Spleen (tissue), 11 donors: ENCODE data around the gene RAB43. TPM values are rescaled to one million over a fixed set of nuclear protein-coding genes. Genes with fewer than 3 reads are reported as not detected.

Source experiments
- DNase-seq: peaks from one replicate; pipeline ENCODE4 v3.0.0-alpha.2; 2020
- H3K27ac ChIP-seq, 8 donors: fragments of 200-600 bp; sonication (generic) in 7 of 8; 1 replicate in 4 of 8; 2 replicates in 4 of 8; pipeline versions ENCODE4 v1.5.0 to v1.8.0; 2016 to 2021; ENCODE audit warnings: inconsistent platforms in 4 of 8, mild to moderate bottlenecking in 4 of 8, moderate library complexity in 1 of 8
- H3K27me3 ChIP-seq, 7 donors: fragments of 200-600 bp; sonication (generic) in 6 of 7; replicated peaks in 1 of 7; 1 replicate in 4 of 7; 2 replicates in 3 of 7; pipeline versions ENCODE4 v1.5.0 to v1.8.0; 2016 to 2021; ENCODE audit warnings: inconsistent platforms in 3 of 7, mild to moderate bottlenecking in 1 of 7
- H3K36me3 ChIP-seq, 6 donors: fragments of 200-600 bp; sonication (generic) in 5 of 6; 1 replicate in 4 of 6; 2 replicates in 2 of 6; pipeline versions ENCODE4 v1.5.0 to v1.8.0; 2016 to 2021; ENCODE audit warnings: inconsistent platforms in 2 of 6
- H3K4me1 ChIP-seq, 6 donors: fragments of 200-600 bp; sonication (generic) in 5 of 6; 1 replicate in 3 of 6; 2 replicates in 3 of 6; pipeline versions ENCODE4 v1.5.0 to v1.8.0; 2016 to 2021; ENCODE audit warnings: inconsistent platforms in 3 of 6
- H3K4me3 ChIP-seq, 8 donors: fragments of 200-600 bp; sonication (generic) in 7 of 8; 1 replicate in 4 of 8; 2 replicates in 4 of 8; pipeline versions ENCODE4 v1.5.0 to v1.8.0; 2016 to 2021; ENCODE audit warnings: inconsistent platforms in 4 of 8, mild to moderate bottlenecking in 4 of 8, moderate library complexity in 2 of 8
- H3K9me3 ChIP-seq, 8 donors: fragments of 200-600 bp; sonication (generic) in 7 of 8; 1 replicate in 4 of 8; 2 replicates in 4 of 8; pipeline versions ENCODE4 v1.5.0 to v1.8.0; 2016 to 2021; ENCODE audit warnings: inconsistent platforms in 4 of 8
- POLR2A ChIP-seq, 3 donors: fragments of 450-650 bp; IDR thresholded peaks; one replicate each; pipeline ENCODE4 v1.5.1; 2017; ENCODE audit warnings: antibody characterized with exemption in 3 of 3, mild to moderate bottlenecking in 1 of 3
- POLR2AphosphoS5 ChIP-seq, 3 donors: sonication (generic); formaldehyde crosslinking; IDR thresholded peaks; one replicate each; pipeline ENCODE4 v1.5.1; 2017; ENCODE audit warnings: antibody characterized with exemption in 3 of 3
- WGBS, 5 donors: extraction: QIAGEN DNeasy Blood & Tissue Kit in 3 of 5; methylation state at CpG; one replicate each; pipeline versions ENCODE4 v1.1.5 to v1.1.7; 2013 to 2018; 5-methylcytosine and 5-hydroxymethylcytosine counted together
- intact Hi-C: fragments of 100-400 bp; cut with DNase I; formaldehyde crosslinking; loops from one replicate; pipeline ENCODE4 v1.15.0; 2023; ENCODE audit warnings: low total_unique reads
- polyA plus RNA-seq, 3 donors: library from polyadenylated mRNA; stranded (reverse); fragments of 200-250 nt; gene quantifications; one replicate each; pipeline ENCODE4 v1.2.1, GENCODE V29; 2013
- total RNA-seq, 7 donors: library from RNA; depleted of rRNA in 3 of 7; stranded (reverse); fragments of >200 nt in 3 of 7; fragmentation: NEBNext Ultra II Directional in 4 of 7; extraction: Animal tissue kit (Norgen Biotek cat#: 25700) in 4 of 7; gene quantifications; one replicate each; pipeline versions ENCODE4 v1.1.0 to v1.2.1, GENCODE V29; 2016 to 2021
- TF ChIP-seq, protein P1 (sequence below), 11 experiments: fragments of 200-600 bp in 7 of 11; fragments of 450-650 bp in 4 of 11; sonication (generic) in 4 of 11; IDR thresholded peaks in 8 of 11; conservative IDR thresholded peaks in 3 of 11; 1 replicate in 7 of 11; 2 replicates in 4 of 11; pipeline versions ENCODE4 v1.4.0 to v1.8.0; 2016 to 2021; ENCODE audit warnings: antibody characterized with exemption in 11 of 11, inconsistent platforms in 4 of 11, mild to moderate bottlenecking in 1 of 11
- donor health status: healthy with polysubstance abuse.
- donor health status: DM: no; HTN: no; CAD: no; lungs with moderate emphysema.
- donor health status: DM: no; HTN: no; CAD: no.
- donor health status: Bipolar disorder and iron deficiency.
- donor health status: healthy.
- donor health status: DM: no; HTN: no; CAD: no.
- donor health status: DM: yes; HTN: yes; CAD: no.

RAB43 gene
- total and polyA plus RNA-seq, 10 donors: 3.1 to 49.6 (median 29.7) TPM

DNA sequence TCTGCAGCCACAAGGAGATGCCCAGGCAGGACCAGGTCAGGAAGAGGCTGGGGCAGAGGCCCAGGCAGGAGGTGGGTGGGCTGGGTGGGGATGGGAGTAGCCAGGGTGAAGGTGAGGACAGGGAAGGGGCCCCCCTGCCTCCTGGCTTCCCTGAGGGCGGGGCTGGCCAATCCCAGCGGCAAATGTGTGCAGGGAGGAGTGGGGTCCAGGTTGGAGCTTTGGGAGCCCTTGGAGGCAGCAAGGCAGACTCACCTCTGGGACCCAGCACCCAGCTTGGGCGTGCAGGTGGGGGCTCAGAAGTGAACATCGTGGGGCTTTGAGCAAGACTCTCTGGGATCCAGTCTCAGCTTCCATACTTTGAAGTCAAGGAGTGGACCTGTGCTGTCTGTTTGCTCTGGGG is 35.8 kb downstream of the RAB43 start:
- no peaks in the 10 kb centered on the region for H3K9me3 ChIP-seq
- no peak overlapping the region for H3K4me3 ChIP-seq
- DNase-seq: no peak
- peaks cover 0 to 4% (median 0%) of the 10 kb centered on the region in 6 donors for H3K4me1 ChIP-seq
- peaks cover 0 to 5% (median 0%) of the 10 kb centered on the region in 6 donors for H3K36me3 ChIP-seq
- H3K27me3 ChIP-seq: peaks cover 0 to 4% (median 0%) of the 10 kb centered on the region in 7 donors
- TF ChIP-seq, protein P1, sequence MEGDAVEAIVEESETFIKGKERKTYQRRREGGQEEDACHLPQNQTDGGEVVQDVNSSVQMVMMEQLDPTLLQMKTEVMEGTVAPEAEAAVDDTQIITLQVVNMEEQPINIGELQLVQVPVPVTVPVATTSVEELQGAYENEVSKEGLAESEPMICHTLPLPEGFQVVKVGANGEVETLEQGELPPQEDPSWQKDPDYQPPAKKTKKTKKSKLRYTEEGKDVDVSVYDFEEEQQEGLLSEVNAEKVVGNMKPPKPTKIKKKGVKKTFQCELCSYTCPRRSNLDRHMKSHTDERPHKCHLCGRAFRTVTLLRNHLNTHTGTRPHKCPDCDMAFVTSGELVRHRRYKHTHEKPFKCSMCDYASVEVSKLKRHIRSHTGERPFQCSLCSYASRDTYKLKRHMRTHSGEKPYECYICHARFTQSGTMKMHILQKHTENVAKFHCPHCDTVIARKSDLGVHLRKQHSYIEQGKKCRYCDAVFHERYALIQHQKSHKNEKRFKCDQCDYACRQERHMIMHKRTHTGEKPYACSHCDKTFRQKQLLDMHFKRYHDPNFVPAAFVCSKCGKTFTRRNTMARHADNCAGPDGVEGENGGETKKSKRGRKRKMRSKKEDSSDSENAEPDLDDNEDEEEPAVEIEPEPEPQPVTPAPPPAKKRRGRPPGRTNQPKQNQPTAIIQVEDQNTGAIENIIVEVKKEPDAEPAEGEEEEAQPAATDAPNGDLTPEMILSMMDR (IDR thresholded peaks at IDR 0.05 in 8 of 11, conservative IDR thresholded peaks at IDR 0.05 in 3 of 11): no peak
- peak in 1 of 3 donors; percentile 54 for TF ChIP-seq POLR2AphosphoS5 (IDR thresholded peaks at IDR 0.05)
- no peak for TF ChIP-seq POLR2A (IDR thresholded peaks at IDR 0.05)
- no peak overlapping the region for H3K27ac ChIP-seq
- WGBS, 5 donors: 84 to 95% (median 93%) methylated on average over 4 of the region's 4 CpGs
- intact Hi-C loops: no loop called here

DNA sequence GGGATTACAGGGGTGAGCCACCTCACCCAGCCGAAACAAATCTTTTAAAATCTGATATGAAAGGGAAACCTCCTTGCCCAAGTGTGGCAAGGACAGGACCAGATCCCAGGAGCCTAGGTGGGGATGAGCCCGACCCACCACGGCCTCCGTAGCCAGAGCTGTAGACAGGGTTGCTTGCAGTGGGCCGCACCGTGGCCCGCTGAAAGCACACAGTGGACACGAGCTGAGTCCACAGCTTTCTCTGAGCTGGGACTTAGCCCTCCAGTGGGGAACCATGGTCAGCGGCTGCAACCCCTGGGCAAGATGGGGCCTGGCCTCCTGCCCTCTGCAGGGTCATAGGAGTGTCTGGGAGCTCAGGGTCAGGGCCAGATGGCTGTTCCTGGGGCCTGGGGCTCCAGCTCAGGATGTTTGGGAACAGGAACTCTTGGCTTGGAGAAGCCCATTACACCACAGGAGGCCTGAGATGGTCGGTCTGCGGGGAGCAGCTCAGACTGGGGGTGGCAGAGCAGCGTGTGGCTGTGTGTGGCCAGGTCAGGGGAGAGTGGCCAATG is 36.4 kb downstream of the RAB43 start:
- intact Hi-C loops: no loop called here
- TF ChIP-seq, protein P1 (IDR thresholded peaks at IDR 0.05 in 8 of 11, conservative IDR thresholded peaks at IDR 0.05 in 3 of 11): no peak
- TF ChIP-seq POLR2AphosphoS5 (IDR thresholded peaks at IDR 0.05): peak in 2 of 3 donors; percentile 10 to 65
- Histone ChIP-seq H3K27ac (no peak overlapping the region), H3K36me3 (no peaks in the 10 kb centered on the region), H3K4me1 (peaks cover 0 to 4% (median 0%) of the 10 kb centered on the region in 6 donors), H3K27me3 (peaks cover 0 to 4% (median 0%) of the 10 kb centered on the region in 7 donors), H3K9me3 (no peaks in the 10 kb centered on the region), H3K4me3 (no peak overlapping the region)
- WGBS, 5 donors: 86 to 98% (median 93%) methylated on average over 5 to 12 of the region's 12 CpGs
- DNase-seq: no peak

DNA sequence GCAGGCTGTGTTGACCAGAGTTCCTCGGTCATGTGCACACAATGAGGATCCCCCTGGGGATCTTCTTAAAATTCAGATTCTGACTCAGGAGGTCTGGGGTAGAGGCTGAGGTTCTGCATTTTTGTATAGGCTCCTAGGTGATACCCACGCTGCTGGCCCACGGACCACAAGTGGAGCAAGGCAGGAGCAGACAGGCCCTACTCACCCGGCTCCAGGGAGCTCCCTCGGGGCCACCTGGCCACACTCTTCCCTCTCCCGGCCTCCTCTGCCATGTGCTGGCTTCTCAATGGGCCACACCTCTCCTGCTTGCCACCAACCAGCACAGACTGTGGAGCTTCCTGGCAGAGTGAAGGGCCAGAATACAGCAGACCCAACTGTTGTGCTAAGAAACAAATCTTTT is 37.1 kb downstream of the RAB43 start:
- Histone ChIP-seq H3K36me3 (no peaks in the 10 kb centered on the region), H3K4me1 (peaks cover 0 to 4% (median 0%) of the 10 kb centered on the region in 6 donors), H3K27me3 (peaks cover 0 to 4% (median 0%) of the 10 kb centered on the region in 7 donors), H3K9me3 (no peaks in the 10 kb centered on the region), H3K27ac (no peak overlapping the region), H3K4me3 (no peak overlapping the region)
- intact Hi-C loops: no loop called here
- no peak for DNase-seq
- TF ChIP-seq, protein P1 (IDR thresholded peaks at IDR 0.05 in 8 of 11, conservative IDR thresholded peaks at IDR 0.05 in 3 of 11): no peak
- TF ChIP-seq POLR2AphosphoS5 (IDR thresholded peaks at IDR 0.05): peak in 1 of 3 donors; percentile 24
- 68 to 80% (median 74%) methylated on average over 6 of the region's 6 CpGs for whole genome bisulfite sequencing, 5 donors

DNA sequence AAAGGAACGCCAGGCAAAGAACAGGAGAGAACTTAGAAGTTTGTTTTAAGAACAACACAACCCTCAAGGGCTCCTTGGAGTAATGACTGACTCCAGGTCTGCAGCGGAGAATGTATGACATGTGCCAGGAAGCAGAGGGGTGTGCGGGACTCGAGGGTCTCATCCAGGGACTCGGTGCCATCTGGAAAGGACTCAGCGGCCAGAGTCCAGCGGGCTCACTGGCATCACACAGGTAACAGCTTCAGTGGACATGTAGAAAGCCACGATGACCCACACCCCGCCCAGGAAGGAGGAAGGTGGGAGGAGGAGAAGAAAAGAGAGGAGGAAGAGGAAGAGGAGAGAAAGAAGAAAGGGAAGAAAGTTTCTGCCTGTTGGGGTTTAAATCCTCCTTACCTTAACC is 39.6 kb downstream of the RAB43 start:
- no peak for TF ChIP-seq POLR2AphosphoS5 (IDR thresholded peaks at IDR 0.05)
- TF ChIP-seq POLR2A (IDR thresholded peaks at IDR 0.05): no peak
- TF ChIP-seq, protein P1 (IDR thresholded peaks at IDR 0.05 in 8 of 11, conservative IDR thresholded peaks at IDR 0.05 in 3 of 11): no peak
- 74 to 78% (median 75%) methylated on average over 9 of the region's 9 CpGs for WGBS, 5 donors
- Histone ChIP-seq H3K4me3 (no peak overlapping the region), H3K27ac (no peak overlapping the region), H3K4me1 (no peaks in the 10 kb centered on the region), H3K9me3 (no peaks in the 10 kb centered on the region), H3K36me3 (no peaks in the 10 kb centered on the region), H3K27me3 (peaks cover 0 to 4% (median 0%) of the 10 kb centered on the region in 7 donors)
- DNase-seq: no peak
- intact Hi-C loops: no loop called here
